ENCODE measurements around the gene ZNF362. TPM values are rescaled to one million over a fixed set of nuclear protein-coding genes. Genes with fewer than 3 reads are reported as not detected.
A peak's percentile ranks its signal among the peaks of the same experiment; 100 is the strongest.

ZNF362 gene
- total and polyA plus RNA-seq, 2 of the 13 experiments (the other 11 are each of a cell fraction or from before 2014, with no cell fraction given) = 8.3 to 14.2 TPM

DNA sequence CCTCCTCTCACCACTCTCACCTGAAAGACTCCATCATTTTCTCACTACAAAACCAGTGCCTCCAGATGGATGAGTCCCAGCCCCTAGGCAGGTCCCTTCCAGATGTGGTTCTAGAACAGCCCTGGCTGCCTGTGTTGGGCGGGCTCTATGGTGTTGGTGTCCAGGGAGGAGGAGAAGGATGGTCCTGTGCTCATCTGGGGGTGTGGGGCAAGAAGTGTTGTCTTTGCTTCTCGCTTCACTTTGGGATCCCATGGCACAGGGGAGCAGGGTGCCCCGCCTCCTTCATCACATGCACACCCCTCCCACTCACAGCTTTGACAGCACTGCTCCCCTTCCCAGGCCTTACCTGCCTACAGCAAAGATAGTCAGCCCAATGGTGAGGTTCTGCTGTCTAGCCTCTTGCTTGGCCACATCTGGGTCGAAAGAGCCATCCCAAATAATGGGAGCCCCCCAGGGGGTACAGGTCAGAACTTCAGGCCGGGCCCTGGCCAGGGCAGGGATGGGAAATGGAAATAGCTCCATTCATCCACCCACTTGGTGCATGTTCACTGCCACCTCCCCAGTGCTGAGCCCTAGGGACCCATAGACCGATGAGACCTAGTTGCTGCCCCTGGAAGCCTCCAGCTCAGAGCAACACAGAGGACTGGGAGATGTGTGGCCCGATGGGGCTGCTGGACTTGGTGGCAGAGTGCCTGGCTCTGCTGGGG is 55.6 kb downstream of the ZNF362 start:
- CTCF ChIA-PET (ENCODE audit: low intra/inter-chr PET ratio, low total read pairs) = no interaction called here
- 0 out of 3 replicates have a peak, but pooled peaks have one; percentile 14 for ATAC-seq

More for the DNA sequence above, 55.6 kb downstream of the ZNF362 start:
- Histone ChIP-seq H3K9me3 (ENCODE audit: low read length) (no peaks in the 10 kb centered on the region), H3K27ac (ENCODE audit: extremely low read length, insufficient read depth, low read length) (no peak overlapping the region), H3K4me1 (ENCODE audit: insufficient read depth, low read length) (peaks cover 14% of the 10 kb centered on the region), H3K9ac (ENCODE audit: insufficient read depth, low read depth, low read length) (no peak overlapping the region), H4K20me1 (ENCODE audit: insufficient read depth, low read length) (no peaks in the 10 kb centered on the region), H3K36me3 (replicated peaks in 1 of 2; ENCODE audit: control insufficient read depth in 1 of 2, insufficient read depth in 2 of 2, low read length in 2 of 2) (no peaks in the 10 kb centered on the region), H3K4me3 (replicated peaks in 1 of 3; ENCODE audit: insufficient read depth in 1 of 3, low read depth in 2 of 3, low read length in 3 of 3) (no peak overlapping the region), H3K27me3 (ENCODE audit: control insufficient read depth in 1 of 2, insufficient read depth in 2 of 2, low read length in 2 of 2) (peaks cover 4 to 21% of the 10 kb centered on the region in 2 experiments), H2AFZ (ENCODE audit: low read length) (no peak overlapping the region), H3K79me2 (ENCODE audit: insufficient read depth, low read length) (no peaks in the 10 kb centered on the region), H3K4me2 (ENCODE audit: low read depth, low read length) (no peak overlapping the region)
- 28% methylated on average over 5 of the region's 7 CpGs for WGBS (ENCODE audit: low lambda C conversion rate)
- intact Hi-C loops (cut with micrococcal nuclease; ENCODE audit: unreplicated experiment) (no loop called here), in situ Hi-C loops (cut with HindIII; ENCODE audit: extremely low pct_ligation_motif_present, low pct_unique_long_range_greater_than_20kb) (no loop called here)
- DNase-seq (ENCODE audit: low spot score) (no peak), FAIRE-seq (no peak)
- TF ChIP-seq DNMT3B (CRISPR knock-in tag; conservative IDR thresholded peaks at IDR 0.05) (no peak), KDM6A (CRISPR knock-in tag; IDR thresholded peaks at IDR 0.05; ENCODE audit: low read depth) (no peak), NCOA5 (CRISPR knock-in tag; IDR thresholded peaks at IDR 0.05) (no peak), POGZ (CRISPR knock-in tag; IDR thresholded peaks at IDR 0.05) (no peak), FOXA1 (IDR thresholded peaks at IDR 0.05) (no peak), FOXA1 (CRISPR knock-in tag; IDR thresholded peaks at IDR 0.05) (no peak), NR2F2 (IDR thresholded peaks at IDR 0.05; ENCODE audit: borderline replicate concordance, low read depth) (no peak)
- TF ChIP-seq, protein P1, sequence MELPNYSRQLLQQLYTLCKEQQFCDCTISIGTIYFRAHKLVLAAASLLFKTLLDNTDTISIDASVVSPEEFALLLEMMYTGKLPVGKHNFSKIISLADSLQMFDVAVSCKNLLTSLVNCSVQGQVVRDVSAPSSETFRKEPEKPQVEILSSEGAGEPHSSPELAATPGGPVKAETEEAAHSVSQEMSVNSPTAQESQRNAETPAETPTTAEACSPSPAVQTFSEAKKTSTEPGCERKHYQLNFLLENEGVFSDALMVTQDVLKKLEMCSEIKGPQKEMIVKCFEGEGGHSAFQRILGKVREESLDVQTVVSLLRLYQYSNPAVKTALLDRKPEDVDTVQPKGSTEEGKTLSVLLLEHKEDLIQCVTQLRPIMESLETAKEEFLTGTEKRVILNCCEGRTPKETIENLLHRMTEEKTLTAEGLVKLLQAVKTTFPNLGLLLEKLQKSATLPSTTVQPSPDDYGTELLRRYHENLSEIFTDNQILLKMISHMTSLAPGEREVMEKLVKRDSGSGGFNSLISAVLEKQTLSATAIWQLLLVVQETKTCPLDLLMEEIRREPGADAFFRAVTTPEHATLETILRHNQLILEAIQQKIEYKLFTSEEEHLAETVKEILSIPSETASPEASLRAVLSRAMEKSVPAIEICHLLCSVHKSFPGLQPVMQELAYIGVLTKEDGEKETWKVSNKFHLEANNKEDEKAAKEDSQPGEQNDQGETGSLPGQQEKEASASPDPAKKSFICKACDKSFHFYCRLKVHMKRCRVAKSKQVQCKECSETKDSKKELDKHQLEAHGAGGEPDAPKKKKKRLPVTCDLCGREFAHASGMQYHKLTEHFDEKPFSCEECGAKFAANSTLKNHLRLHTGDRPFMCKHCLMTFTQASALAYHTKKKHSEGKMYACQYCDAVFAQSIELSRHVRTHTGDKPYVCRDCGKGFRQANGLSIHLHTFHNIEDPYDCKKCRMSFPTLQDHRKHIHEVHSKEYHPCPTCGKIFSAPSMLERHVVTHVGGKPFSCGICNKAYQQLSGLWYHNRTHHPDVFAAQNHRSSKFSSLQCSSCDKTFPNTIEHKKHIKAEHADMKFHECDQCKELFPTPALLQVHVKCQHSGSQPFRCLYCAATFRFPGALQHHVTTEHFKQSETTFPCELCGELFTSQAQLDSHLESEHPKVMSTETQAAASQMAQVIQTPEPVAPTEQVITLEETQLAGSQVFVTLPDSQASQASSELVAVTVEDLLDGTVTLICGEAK (IDR thresholded peaks at IDR 0.05) = no peak
- TF ChIP-seq, protein P1 (CRISPR knock-in tag; IDR thresholded peaks at IDR 0.05) = no peak
- TF ChIP-seq, protein P2, sequence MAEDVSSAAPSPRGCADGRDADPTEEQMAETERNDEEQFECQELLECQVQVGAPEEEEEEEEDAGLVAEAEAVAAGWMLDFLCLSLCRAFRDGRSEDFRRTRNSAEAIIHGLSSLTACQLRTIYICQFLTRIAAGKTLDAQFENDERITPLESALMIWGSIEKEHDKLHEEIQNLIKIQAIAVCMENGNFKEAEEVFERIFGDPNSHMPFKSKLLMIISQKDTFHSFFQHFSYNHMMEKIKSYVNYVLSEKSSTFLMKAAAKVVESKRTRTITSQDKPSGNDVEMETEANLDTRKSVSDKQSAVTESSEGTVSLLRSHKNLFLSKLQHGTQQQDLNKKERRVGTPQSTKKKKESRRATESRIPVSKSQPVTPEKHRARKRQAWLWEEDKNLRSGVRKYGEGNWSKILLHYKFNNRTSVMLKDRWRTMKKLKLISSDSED (CRISPR knock-in tag; IDR thresholded peaks at IDR 0.05) = no peak
- POLR2A ChIA-PET = no interaction called here
- no TSS peak for BruUV-seq (replicated peaks)

Data from HepG2 (cell line).